GM19035 (cell line): ENCODE results near the gene MTF2.

Source experiments
- ATAC-seq: cut with Tn5 transposase; IDR thresholded peaks from one replicate; pipeline ENCODE4 v1.9.1; 2021; ENCODE audit not compliant: unreplicated experiment

MTF2 gene

DNA sequence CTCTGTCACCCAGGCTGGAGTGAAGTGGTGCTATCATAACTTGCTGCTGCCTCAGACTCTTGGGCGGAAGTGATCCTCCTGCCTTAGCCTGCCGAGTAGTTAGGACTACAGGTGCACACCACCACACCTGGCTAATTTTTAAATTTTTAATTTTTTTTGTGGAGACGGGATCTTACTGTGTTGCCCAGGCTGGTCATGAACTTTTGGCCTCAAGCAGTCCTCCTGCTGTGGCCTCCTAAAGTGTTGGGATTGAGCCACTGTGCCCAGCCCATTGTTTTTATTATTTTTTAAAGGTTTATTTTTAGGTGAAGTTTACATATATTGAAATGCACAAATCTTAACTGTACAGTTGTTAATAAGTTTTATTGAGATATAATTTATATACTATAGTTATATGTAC lies 3.2 kb downstream of the MTF2 start:
- ATAC-seq, result no peak

DNA sequence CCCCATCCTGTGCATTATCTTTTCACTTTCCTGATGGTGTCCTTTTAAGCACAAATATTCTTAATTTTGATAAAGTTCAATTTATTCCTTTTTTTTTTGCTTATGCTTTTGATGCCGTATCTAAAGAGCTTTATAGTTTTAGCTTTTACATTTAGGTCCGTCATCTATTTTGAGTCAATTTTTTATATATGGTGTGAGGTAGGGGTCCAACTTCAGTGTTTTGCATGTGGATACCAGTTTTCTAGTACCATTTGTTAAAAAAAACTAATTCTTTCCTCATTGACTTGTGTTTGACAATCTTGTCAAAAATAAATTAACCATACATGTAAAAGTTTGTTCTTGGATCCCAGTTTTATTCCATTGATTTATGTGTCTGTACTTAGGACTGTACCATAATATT lies 4.9 kb downstream of the MTF2 start:
- no peak for ATAC-seq

DNA sequence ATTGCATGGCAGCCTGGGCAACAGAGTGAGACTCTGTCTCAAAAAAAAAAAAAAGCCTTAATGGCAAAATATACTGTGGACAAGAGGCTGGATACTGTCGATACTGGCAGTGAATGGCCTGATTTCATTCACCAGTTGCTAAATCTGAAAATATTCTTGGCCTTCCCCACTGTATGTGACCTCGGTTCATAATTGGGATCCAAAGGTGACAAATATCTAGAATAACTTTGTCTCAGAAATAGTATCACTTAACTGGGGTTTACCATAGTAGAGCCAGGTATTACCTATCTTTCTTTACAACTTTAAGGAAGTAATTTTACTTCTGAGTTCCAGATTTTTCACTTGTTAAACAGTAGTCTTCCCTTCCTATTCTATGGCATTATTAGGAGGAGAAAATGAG lies 8.4 kb downstream of the MTF2 start:
- ATAC-seq, result no peak

DNA sequence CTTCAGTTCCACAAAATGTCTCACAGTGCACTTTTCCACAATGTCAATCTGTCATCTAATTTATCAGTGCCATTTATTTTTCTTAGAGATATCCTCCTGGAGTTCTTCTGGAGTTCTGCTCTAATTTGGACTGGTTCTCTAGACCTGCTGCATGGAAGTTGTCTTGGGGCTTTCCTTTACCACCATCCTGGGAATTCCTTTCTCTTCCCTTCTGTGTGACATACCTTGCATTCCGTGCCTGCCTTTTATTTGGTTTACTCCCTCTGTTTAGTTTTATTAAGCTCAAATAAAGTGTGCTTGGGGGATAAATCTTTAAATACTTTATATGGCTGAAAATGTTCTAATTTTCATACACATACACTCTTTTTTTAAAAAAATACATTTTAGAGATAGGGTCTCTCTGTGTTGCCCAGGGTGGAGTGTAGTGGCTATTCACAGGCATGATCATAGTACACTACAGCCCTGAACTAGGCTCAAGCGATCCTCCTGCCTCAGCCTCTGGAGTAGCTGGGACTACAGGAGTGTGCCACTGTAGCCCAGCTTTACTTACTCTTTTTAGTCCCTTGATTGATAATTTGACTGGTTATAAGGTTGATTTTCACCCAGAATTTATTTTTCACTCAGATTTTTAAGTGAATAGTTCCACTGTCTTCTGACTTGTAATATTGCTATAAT lies 14.4 kb downstream of the MTF2 start:
- no peak for ATAC-seq

DNA sequence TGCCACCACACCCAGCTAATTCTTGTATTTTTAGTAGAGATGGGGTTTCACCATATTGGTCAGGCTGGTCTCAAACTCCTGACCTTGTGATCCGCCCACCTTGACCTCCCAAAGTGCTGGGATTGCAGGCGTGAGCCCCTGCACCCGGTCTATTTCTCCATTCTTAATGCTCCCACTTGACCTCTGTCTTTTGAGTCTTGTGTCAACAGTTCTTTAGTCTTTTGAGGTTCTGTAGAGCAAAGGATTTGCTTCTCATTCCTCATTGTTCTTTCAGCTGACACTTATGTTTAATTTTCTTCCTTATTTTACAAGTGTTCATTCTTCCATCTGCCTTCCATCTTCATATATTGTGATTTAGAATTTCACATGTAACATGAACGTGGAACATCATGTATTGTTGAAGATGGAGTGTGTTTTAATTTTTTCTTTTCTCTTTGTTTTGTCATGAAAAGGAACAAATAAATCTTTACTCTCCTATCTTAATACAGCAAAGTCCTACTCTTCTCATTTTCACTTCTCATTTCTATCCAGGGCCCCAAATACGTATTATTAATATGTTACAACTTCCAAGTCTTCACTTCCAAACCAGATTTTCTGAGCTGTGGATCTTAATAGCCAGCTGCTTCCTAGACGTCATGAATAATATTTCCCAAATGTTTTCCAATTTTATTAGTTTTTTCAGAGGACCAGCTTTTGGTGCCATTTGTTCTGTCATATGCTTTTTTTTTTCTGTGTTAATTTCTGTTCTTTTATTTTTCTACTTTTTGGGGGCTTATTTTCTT lies 16.9 kb downstream of the MTF2 start:
- no peak for ATAC-seq

DNA sequence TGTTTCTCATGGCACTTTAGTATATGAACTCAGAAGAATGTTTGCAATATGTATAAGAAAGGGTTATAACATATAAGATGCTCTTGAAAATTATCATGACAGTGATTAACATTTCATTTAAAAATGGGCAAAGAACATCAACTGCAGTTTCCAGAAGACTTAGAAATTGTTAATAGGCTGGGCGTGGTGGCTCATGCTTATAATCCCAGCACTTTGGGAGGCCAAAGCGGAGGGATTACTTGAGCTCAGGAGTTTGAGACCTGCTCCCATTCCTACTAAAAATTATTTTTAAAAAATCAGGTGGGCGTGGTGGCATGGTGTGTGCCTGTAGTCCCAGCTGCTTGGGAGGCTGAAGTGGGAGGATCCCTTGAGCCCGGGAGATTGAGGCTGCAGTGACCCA lies 23.1 kb downstream of the MTF2 start:
- no peak for ATAC-seq

DNA sequence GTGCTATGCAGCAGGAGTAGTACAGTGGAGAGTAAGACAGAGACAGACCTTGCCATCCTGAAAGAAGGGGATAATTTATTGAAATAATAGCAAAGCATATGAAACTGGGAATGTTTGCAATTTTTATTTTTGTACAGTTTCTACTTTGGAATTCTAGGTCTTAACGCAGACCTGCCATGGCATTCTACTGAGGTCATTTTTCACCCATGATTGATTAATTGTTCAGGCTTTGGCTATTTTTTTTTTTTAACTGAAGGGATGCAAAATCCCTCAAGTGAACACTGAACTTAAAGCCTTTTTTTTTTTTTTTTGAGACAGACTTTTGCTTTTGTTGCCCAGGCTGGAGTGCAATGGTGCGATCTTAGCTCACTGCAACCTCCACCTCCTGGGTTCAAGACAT lies 27.1 kb downstream of the MTF2 start:
- no peak for ATAC-seq

DNA sequence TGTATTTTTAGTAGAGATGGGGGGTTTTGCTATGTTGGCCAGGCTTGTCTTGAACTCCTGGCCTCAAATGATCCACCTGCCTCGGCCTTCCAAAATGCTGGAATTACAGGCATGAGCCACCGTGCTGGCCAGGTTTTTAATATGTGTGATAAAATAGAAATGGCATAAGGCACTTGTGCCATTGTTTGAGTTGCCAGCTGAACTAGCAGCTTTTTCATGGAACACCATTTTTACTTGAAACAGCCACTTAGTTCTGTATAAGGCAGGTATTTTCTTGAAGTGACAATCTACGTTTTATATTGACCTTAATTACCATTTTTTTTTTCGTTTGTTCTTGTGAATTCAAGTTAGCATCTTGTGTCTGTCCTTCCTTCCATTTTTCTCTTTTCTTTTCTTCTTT lies 28.3 kb downstream of the MTF2 start:
- no peak for ATAC-seq

DNA sequence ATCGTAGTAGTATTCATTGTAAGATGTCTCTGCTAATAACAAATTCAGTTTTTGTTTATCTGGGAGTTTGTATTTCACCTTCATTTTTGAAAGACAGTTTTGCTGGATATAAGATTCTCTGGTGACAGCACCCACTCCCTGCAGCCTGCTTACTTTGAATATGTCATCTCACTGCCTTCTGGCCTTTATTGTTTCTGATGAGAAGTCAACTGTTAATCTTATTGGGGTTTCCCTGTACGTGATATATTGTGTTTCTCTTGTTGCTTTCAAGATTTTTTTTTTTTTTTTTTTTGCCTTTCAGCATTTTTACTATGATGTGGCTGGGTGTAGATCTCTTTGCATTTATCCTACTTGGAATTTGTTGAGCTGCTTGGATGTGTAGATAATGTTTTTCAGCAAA lies 29.3 kb downstream of the MTF2 start:
- ATAC-seq, result no peak

DNA sequence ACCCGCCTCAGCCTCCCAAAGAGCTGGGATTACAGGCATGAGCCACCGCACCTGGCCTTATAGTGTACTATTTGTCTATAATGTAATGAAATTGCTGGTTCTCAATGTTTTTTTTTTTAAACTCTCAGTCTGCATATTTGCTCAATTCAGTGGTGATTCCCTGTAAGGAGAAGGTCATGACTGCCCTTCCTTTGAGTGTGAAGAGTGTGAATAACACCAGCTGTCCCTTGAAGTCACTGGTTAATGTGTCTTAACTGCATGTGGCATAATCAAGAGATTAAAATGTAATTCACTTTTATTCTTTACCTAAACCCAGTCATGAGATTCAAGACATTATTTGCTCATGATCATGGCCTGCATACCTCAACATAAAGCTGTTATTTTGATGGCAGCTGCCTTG lies 30.5 kb downstream of the MTF2 start:
- ATAC-seq, result no peak

DNA sequence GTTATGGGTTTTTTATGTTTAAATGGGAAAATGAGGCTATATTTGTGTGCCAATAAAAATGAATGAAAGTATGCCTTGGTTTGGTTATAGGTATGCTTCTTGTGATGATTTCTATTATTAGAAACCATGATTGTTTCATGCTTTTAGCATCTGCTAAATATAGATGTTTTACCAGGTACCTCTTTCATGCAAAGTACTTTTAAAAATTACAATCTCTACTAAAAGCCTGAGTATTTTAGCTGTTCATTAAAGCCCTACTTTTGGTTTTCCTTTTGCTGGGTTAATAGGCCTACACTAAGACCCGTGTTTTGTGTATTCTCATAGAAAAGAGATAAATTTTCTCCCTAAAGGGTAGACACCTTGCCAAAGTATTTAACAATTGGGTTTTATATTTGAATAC lies 32.0 kb downstream of the MTF2 start:
- no peak for ATAC-seq

DNA sequence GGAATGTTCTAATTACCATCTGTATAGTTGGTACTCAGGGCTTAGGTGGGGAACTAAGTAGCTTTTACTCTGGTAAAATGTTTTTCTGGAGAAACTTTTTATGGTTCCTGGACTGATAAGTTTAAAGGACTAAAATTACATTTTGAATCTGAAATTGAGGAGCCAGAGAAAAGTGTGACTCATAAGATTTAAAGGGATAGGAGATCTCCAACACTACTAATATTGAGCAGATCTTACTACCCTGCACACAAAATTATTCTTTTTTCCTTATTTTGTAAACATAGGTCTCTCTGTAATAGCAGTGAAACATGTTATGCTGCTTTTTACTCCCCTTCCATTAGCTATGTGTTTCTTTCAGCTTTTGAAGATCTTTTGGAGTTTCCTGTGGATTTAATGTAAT lies 32.5 kb downstream of the MTF2 start:
- ATAC-seq, result no peak

DNA sequence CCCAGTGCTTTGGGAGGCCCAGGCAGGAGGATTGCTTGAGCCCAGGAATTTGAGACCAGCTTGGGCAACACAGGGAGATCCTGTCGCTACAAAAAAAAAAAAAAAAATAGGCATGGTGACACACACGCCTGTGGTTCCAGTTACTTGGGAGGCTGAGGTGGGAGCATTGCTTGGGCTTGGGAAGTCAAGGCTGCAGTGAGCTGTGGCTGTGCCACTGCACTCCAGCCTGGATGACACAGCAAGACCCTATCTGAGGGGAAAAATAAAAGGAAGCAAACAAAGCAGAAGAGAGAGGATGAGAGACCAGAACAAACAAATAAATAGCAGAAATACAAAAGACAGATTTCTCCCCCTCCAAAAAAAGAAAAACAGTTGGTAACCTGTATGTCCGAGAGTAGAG lies 34.0 kb downstream of the MTF2 start:
- ATAC-seq, result no peak

DNA sequence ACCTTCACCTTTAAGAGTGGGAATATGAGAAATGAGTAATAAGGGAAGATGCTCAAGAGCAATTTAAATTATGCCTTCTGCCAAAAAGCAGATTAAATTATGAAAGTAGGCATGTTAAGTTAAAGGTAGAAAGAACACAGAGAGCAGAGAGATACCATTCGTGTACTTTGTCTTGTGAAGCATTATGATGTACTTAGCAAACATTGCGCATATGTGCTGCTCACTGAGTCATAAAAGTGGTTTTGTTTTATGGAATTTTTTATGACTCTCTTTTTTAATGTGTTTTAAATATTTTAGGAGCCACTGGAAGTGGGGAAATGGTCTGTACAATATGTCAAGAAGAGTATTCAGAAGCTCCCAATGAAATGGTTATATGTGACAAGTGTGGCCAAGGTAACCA lies 35.3 kb downstream of the MTF2 start:
- ATAC-seq, result no peak

DNA sequence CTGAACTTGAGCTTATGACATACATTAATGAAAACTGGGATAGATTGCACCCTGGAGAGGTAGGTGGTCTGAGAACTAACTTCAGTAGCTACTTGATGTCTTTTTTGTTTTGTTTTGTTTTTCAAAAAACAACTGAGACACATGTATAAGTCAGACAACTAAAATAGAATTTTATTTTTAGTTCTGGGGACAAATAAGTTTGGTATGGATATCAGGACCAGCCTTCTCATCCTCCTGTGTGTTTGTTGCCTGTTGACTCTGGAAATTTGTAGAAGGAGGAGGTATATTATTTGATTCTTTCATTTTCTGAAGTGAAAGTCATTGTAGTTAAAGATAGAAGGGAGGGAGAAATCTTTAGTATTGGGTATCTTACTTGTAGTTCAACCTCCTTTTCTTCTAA lies 41.5 kb downstream of the MTF2 start:
- no peak for ATAC-seq

DNA sequence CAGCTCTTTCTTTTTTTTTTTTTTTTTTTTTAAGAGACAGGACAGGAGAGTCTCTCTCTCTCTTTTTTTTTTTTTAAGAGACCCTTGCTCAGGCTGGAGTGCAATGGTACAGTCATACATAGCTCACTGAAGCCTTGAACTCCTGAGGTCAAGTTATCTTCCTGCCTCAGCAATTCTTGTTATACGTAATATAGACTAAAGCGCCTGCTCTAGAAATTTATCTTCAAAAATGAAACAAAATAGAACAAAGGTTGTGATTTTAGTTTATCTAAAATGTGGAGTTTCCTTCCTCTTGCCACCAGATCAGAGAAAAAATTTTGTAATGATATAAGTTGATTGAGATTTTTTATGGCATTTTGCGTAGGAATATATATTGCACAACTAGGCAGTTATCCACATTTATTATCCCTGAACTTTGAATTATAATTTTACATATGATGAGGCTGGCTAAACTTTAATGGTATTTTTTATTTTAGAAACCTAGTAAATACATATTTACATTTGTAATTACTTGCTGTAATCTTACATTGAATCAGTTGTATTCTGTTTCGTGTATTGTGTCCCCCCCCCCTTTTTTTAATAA lies 44.2 kb downstream of the MTF2 start:
- ATAC-seq, result no peak

DNA sequence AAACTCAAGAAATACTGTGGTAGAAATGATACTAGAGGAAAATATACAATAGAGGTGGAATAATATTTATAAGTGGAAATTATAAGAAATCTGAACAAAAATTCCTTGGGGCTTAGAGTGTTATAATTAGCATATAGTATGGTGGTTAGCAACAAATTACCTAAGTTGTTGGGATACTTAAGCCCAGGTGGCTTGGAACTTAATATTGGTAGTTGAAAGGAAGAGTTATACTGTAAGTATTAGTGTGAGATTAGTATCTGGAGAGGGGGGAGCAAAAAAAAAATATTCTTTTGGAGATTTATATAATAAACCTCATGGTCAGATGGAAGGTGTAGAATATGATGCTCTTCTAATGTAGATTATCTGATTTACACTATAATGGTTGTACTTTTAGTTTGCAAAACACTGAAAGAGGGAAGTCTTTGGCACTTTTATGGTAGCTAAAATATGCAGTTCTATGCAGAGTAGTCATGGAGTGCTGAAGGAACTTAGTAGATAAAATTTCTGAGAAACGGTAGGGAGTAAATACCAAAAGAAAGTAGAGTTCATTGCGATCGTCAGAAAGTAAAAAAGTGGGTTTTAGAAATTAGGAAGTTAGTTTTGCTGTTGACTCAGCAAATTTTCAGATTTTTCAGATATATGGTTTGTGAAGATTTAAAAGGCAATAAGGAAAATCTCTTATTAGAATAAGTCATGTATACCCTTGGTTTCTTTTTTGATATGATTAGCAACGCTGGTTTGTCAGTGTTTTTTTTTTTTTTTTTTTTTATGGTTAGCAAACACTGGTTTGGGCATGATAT lies 45.7 kb downstream of the MTF2 start:
- no peak for ATAC-seq

DNA sequence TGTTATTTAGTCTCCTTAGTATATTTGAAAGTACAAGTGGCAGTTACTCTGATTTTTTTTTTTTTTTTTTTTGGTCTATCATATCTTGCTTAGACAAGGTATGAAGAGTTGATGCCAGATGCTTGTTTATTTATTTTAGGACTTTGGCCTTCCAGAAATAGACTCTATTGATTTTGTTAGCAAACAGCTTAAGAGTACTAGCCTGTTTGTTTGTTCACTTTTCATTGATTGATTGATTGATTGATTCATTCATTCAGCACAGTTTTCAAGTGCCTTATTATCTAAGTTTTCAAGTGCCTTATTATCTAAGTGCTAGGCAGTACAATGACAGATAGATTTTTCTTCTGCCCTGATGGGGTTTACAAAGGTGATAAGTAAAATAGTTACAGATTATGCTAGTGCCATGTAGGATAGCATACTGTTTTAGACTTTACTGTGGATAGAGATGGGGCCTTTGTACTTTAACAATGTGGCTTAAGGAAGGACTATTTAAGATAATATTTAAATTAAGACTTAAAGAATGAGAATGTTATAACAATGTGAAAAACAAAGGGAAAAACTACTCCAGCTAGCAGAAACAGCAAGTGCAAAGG lies 50.5 kb downstream of the MTF2 start:
- ATAC-seq, result no peak

DNA sequence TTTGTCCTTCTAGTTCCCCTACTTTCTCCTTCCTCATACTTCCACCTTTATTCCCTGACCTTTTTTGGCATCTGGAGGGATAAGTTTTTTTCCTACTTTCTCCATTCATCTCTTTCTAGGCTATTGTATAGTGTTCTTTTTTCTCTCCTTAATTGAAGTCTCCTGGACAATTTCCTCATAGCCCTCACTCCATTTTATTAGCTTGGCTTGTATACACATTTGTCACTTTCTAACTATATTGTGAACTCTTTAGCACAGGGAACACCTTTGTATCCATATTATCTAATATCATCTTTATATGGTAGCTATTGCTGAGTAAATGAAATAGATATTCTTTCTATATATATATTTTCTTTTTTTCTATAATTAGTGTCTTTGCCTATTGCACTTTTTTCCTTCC lies 53.6 kb downstream of the MTF2 start:
- no peak for ATAC-seq

DNA sequence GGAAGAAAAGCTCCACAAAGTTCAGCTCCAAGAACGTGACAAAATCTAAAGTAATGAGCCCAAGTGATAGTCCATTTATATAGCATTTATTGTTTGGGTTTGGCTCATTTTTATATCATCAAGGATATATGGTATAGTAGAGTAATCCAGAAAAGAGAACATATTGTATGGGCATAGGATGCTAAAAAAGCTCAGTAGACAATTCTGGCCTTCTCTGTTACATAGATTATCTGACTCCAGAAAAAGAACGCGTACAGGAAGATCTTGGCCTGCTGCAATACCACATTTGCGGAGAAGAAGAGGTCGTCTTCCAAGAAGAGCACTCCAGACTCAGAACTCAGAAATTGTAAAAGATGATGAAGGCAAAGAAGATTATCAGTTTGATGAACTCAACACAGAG lies 57.4 kb downstream of the MTF2 start:
- no peak for ATAC-seq

DNA sequence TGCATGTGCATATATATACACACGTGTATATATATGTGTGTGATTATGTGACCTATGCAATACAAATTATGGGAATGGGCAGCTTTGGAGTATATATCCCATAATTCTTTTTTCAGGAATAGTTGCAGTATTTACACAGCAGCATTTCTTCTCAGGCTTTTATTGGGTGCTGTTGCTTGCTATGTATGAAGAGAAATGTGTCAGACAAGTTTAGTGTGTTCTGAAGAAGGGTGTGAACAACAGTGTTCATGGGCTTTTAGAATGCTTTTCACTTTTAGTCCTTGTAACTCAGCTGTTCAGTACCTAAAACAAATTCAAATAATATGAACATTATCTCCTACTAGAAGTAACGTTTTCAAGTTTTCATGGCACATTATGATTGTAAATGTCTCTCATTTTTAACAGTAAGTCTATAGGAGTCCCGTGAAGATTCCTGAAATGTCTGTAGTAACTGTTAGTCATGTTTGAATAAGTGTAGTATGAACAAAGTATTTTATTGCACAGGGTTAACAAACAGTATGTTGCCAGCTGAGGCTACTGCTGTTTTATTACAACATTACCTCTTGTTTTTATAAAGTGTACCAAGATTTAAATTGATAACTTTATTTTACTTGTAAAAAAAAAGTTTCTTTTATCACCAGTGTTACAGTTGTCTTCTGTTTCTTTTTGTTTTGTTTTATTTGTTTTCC lies 58.7 kb downstream of the MTF2 start:
- no peak for ATAC-seq
